ENCODE measurements around the gene GABRG3.

- TF ChIP-seq EZH2 (IDR thresholded peaks at IDR 0.05; ENCODE audit: low read length) (no peak), CTCF (optimal IDR thresholded peaks at IDR 0.05 in 1 of 3, IDR thresholded peaks at IDR 0.05 in 1 of 3, conservative IDR thresholded peaks at IDR 0.05 in 1 of 3; ENCODE audit: extremely low read depth in 1 of 3, insufficient read depth in 2 of 3, low read length in 3 of 3) (no peak)
Measured at GRCh38 chr15:27175472-27176153, 204.6 kb downstream of the GABRG3 start.
